Esophagus muscularis mucosa (tissue), 4 donors: ENCODE results near the gene NOD2. TPM values are rescaled to one million over a fixed set of nuclear protein-coding genes. Genes with fewer than 3 reads are reported as not detected.
A peak's percentile ranks its signal among the peaks of the same experiment; 100 is the strongest.

ENCODE experiments used
- DNase-seq: peaks from one replicate; pipeline ENCODE4 v3.0.0-alpha.2; 2017; ENCODE audit errors: extremely low spot score
- H3K27ac ChIP-seq, 4 donors: fragments of 200-600 bp; sonication (generic); replicated peaks in 1 of 4; 1 replicate in 3 of 4; 2 replicates in 1 of 4; pipeline ENCODE4 v1.5.1; 2016 to 2019; ENCODE audit warnings: mild to moderate bottlenecking in 1 of 4
- H3K27me3 ChIP-seq, 4 donors: fragments of 200-600 bp; sonication (generic); one replicate each; pipeline versions ENCODE4 v1.5.1 to v1.6.0; 2016 to 2019
- H3K36me3 ChIP-seq, 4 donors: fragments of 200-600 bp; sonication (generic); one replicate each; pipeline ENCODE4 v1.5.1; 2016 to 2019
- H3K4me1 ChIP-seq, 4 donors: fragments of 200-600 bp; sonication (generic); one replicate each; pipeline ENCODE4 v1.5.1; 2016 to 2019
- H3K4me3 ChIP-seq, 4 donors: fragments of 200-600 bp; sonication (generic); 1 replicate in 2 of 4; 2 replicates in 2 of 4; pipeline ENCODE4 v1.5.1; 2016 to 2019; ENCODE audit warnings: mild to moderate bottlenecking in 4 of 4, moderate library complexity in 1 of 4
- H3K9me3 ChIP-seq, 4 donors: fragments of 200-600 bp; sonication (generic); 1 replicate in 3 of 4; 2 replicates in 1 of 4; pipeline ENCODE4 v1.5.1; 2016 to 2019
- EP300 ChIP-seq: sonication (generic); formaldehyde crosslinking; IDR thresholded peaks from one replicate; pipeline ENCODE4 v1.6.1; 2017; ENCODE audit warnings: antibody characterized with exemption
- POLR2A ChIP-seq: fragments of 450-650 bp; IDR thresholded peaks from one replicate; pipeline ENCODE4 v1.6.1; 2017; ENCODE audit warnings: antibody characterized with exemption, moderate library complexity, mild to moderate bottlenecking, low read depth
- POLR2AphosphoS5 ChIP-seq, 2 donors: sonication (generic); formaldehyde crosslinking; IDR thresholded peaks; one replicate each; pipeline ENCODE4 v1.6.1; 2017; ENCODE audit warnings: antibody characterized with exemption in 2 of 2
- WGBS: methylation state at CpG from one replicate; pipeline ENCODE4 v1.1.5; 2018; 5-methylcytosine and 5-hydroxymethylcytosine counted together
- intact Hi-C: fragments of 100-400 bp; cut with DNase I; formaldehyde crosslinking; loops from one replicate; pipeline ENCODE4 v1.15.1; 2023
- total RNA-seq, 4 donors: library from RNA; depleted of rRNA; stranded (reverse); fragments of >200 nt; gene quantifications; one replicate each; pipeline versions ENCODE4 v1.1.0 to v1.2.1, GENCODE V29; 2016
- TF ChIP-seq, protein P1 (sequence below), 3 experiments: fragments of 200-600 bp in 2 of 3; fragments of 450-650 bp in 1 of 3; sonication (generic) in 2 of 3; IDR thresholded peaks; one replicate each; pipeline ENCODE4 v1.5.1; 2017 to 2019; ENCODE audit warnings: antibody characterized with exemption in 3 of 3, mild to moderate bottlenecking in 2 of 3, moderate library complexity in 1 of 3

Gene NOD2
- total RNA-seq, 4 donors from 2014 or later = 1.2 to 6.0 (median 2.5) TPM

DNA sequence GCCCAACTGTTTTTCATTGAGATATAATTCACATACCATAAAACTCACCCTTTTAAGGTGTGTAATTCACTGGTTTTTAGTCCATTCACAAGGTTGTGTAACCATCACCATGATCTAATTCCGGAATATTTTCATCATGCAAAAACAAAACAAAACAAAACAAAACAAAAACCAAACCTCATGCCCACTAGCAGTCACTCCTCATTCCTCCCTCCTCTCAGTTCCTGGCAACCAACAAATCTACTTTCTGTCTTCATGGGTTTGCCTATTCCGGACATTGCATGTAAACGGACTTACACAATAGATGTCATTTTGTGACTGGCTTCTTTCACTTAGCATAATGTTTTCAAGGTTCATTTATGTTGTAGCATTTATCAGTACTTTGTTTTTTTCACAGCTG is 4.5 kb upstream of the NOD2 start:
- intact Hi-C loops = no loop called here
- Histone ChIP-seq H3K27me3 (no peaks in the 10 kb centered on the region), H3K4me3 (no peak overlapping the region), H3K36me3 (no peaks in the 10 kb centered on the region), H3K27ac (no peak overlapping the region), H3K9me3 (no peaks in the 10 kb centered on the region), H3K4me1 (peaks cover 3 to 11% (median 9%) of the 10 kb centered on the region in 4 donors)
- DNase-seq = no peak
- 75% methylated on average over 3 of the region's 3 CpGs for WGBS
- TF ChIP-seq, protein P1, sequence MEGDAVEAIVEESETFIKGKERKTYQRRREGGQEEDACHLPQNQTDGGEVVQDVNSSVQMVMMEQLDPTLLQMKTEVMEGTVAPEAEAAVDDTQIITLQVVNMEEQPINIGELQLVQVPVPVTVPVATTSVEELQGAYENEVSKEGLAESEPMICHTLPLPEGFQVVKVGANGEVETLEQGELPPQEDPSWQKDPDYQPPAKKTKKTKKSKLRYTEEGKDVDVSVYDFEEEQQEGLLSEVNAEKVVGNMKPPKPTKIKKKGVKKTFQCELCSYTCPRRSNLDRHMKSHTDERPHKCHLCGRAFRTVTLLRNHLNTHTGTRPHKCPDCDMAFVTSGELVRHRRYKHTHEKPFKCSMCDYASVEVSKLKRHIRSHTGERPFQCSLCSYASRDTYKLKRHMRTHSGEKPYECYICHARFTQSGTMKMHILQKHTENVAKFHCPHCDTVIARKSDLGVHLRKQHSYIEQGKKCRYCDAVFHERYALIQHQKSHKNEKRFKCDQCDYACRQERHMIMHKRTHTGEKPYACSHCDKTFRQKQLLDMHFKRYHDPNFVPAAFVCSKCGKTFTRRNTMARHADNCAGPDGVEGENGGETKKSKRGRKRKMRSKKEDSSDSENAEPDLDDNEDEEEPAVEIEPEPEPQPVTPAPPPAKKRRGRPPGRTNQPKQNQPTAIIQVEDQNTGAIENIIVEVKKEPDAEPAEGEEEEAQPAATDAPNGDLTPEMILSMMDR (IDR thresholded peaks at IDR 0.05) = no peak
- no peak for TF ChIP-seq EP300
- TF ChIP-seq POLR2AphosphoS5 (IDR thresholded peaks at IDR 0.05) = no peak
- TF ChIP-seq POLR2A = no peak

DNA sequence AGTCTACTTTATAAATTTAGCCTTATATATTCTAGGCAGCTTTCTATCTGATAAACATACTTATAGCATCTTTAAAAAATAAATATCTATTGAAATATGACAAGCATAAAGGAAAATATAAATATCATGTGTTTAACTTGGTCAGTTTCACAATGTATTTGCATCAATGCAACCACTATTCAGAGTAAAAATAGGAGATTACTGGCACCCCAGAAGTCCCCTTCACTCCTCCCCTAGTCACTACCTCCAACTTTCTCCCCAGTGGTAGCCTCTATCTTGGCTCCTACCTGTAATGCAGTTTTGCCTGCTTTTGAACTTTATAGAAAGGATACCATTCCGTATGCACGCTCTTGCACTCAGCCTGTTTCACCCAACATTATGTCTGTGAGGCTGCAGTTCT is 3.2 kb upstream of the NOD2 start:
- H3K4me1 ChIP-seq = peaks cover 7 to 15% (median 12%) of the 10 kb centered on the region in 4 donors
- TF ChIP-seq POLR2AphosphoS5 (IDR thresholded peaks at IDR 0.05) (no peak), EP300 (no peak), POLR2A (no peak)
- TF ChIP-seq, protein P1 (IDR thresholded peaks at IDR 0.05) = no peak
- H3K36me3 ChIP-seq = no peaks in the 10 kb centered on the region
- WGBS = 100% methylated on average over 2 of the region's 2 CpGs
- no peak for DNase-seq
- no peaks in the 10 kb centered on the region for H3K27me3 ChIP-seq
- H3K9me3 ChIP-seq = no peaks in the 10 kb centered on the region
- intact Hi-C loops = loop anchor here (10.0 kb wide), 2 partner anchors 55 to 115 kb away; partner anchors contain the start of gene CYLD
- no peak overlapping the region for H3K4me3 ChIP-seq
- no peak overlapping the region for H3K27ac ChIP-seq

GRCh38 chr16:50692644-50692998 is 785 bp upstream of the NOD2 start:
- TF ChIP-seq POLR2A (no peak), EP300 (no peak), POLR2AphosphoS5 (IDR thresholded peaks at IDR 0.05) (no peak)
- TF ChIP-seq, protein P1 (IDR thresholded peaks at IDR 0.05) = no peak
- H3K36me3 ChIP-seq = no peaks in the 10 kb centered on the region
- H3K4me3 ChIP-seq = no peak overlapping the region
- peaks cover 26 to 34% (median 31%) of the 10 kb centered on the region in 4 donors for H3K4me1 ChIP-seq
- no peaks in the 10 kb centered on the region for H3K9me3 ChIP-seq
- no peak for DNase-seq
- WGBS = 79% methylated on average over 4 of the region's 4 CpGs
- intact Hi-C loops = loop anchor here (10.0 kb wide), 2 partner anchors 52 to 112 kb away; partner anchors contain the start of gene CYLD
- no peak overlapping the region for H3K27ac ChIP-seq
- no peaks in the 10 kb centered on the region for H3K27me3 ChIP-seq

- no peak overlapping the region for H3K27ac ChIP-seq
- intact Hi-C loops = loop anchor here (10.0 kb wide), 2 partner anchors 51 to 111 kb away; partner anchors contain the start of gene CYLD
These were observed 800 bp downstream of the NOD2 start for GRCh38 chr16:50694206-50694605.

More at GRCh38 chr16:50694206-50694605, 800 bp downstream of the NOD2 start:
- Histone ChIP-seq H3K4me1 (peaks cover 28 to 46% (median 43%) of the 10 kb centered on the region in 4 donors), H3K4me3 (peak overlapping the region in 2 of 4 donors; percentile 54 to 70), H3K36me3 (no peaks in the 10 kb centered on the region), H3K9me3 (no peaks in the 10 kb centered on the region), H3K27me3 (no peaks in the 10 kb centered on the region)
- WGBS = 100% methylated on average over 2 of the region's 2 CpGs
- TF ChIP-seq, protein P1 (IDR thresholded peaks at IDR 0.05) = no peak
- TF ChIP-seq EP300 (no peak), POLR2AphosphoS5 (IDR thresholded peaks at IDR 0.05) (no peak), POLR2A (no peak)
- no peak for DNase-seq
